GM21447 (cell line): ENCODE data around the gene SMO.
"Not testable (repeated sequence)": the region's sequence is repeated elsewhere in the genome, so short reads cannot be mapped to it uniquely, and the experiment has no call there.

Experiments used
- ATAC-seq: cut with Tn5 transposase; IDR thresholded peaks from one replicate; pipeline ENCODE4 v1.9.1; 2021; ENCODE audit not compliant: unreplicated experiment

The SMO gene

DNA sequence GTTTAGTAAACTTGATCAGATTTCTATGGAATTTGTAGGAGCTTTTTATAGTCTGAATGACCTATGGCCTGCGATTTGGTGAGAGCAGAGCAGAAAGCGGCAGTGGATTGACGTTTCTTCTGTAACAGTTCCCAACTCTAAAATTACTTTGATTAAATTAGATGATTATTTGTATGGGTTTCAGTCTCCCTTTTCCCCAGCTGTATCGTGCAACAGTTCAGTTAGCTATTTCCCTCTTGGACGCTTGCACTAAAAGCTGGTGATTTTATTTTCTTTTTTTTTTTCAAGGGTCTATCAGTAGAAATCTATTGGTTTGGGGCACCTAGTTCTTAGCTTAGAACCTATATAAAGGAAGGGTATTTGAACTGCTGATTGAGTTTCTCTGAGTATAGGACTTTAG, 43.2 kb downstream of the SMO start:
- no peak for ATAC-seq

DNA sequence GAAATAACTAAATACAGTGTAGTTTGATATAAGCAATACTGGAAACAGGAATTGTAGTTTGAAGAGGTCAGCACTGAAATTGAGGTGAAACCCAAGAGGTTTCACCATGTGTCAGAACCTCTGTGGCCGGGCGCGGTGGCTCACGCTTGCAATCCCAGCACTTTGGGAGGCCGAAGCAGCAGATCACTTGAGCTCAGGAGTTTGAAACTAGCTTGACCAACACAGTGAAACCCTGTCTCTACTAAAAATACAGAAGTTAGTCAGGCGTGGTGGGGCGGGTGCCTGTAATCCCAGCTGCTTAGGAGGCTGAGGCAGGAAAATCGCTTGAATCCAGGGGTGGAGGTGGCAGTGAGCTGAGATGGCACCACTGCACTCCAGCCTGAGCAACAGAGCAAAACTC, 50.1 kb downstream of the SMO start:
- ATAC-seq = no peak

DNA sequence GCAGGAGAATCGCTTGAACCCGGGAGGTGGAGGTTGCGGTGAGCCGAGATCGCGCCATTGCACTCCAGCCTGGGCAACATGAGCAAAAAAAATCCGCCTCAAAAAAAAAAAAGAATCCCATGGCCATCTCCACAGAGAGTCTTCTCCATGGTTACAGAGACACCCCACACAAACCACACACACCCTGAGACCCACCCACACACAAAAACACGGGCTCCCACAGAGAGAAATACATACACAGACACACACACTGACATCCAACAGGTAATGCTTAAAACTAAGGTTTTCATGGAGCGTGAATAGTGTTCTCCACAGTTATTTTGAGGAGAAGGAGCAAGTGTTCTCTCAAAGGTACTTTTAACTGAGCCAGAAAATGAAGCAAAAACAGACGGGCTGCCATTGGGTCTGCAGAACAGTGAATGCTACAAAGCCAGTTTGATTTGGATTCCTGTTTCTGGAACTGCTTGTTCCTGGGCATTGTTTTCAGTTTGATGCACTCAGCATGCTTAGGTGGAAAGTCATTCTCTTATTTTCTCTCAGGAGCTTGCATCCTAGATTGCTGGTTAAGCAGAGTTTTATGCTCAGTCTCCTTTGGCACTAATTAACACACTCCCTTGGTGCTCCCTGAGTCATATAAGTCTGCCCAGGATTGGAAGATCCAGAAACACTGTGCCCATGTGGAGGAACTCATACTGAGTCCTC, 51.8 kb downstream of the SMO start:
- ATAC-seq = no peak

DNA sequence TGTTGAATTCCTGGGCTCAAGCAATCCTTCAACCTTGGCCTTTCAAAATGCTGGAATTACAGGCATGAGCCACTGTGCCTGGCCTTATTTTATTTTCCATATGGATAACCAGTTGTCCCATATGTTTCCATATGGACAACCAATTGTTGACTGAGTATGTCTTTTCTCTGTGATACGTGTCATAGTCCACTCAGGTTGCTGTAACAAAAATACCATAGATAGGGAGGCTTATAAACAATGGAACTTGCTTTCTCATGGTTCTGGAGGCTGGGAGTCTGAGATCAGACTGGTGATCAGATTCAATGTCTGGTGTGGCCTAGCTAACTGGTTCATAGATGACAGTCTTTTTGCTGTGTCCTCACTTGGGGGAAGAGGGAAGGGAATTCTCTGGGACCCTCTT, 55.8 kb downstream of the SMO start:
- ATAC-seq = no peak

DNA sequence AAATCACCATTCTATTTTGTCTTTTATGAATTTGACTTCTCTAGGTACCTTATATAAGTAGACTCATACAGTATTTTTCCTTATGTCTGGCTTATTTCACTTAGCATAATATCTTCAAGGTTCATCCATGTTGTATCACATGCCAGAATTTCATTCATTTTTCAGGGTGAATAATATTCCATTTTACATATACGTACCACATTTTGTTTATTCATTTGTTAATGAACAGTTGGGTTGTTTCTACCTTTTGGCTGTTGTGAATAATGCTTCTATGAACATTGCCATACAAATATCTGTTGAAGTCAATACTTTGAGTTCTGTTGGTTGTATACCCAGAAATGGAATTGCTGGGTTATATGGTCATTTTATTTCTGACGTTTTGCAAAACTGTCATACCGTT, 57.1 kb downstream of the SMO start:
- no peak for ATAC-seq

DNA sequence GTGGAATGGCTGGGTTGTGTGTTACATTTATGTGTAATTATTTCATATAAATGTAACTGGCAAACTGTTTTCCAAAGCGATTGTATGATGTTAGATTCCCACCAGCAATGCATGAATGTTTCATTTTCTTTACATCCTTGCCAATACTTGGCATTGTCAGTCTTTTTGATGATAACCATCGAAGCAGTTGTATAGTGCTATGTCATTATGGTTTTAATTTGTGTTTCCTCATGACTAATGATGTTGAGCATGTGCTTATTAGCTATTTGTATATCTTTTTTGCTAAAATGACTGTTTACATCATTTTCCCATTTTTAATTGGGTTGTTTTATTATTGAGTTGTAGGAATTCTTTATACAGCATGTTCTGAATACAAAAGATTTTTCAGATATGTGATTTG, 58.7 kb downstream of the SMO start:
- ATAC-seq = no peak

DNA sequence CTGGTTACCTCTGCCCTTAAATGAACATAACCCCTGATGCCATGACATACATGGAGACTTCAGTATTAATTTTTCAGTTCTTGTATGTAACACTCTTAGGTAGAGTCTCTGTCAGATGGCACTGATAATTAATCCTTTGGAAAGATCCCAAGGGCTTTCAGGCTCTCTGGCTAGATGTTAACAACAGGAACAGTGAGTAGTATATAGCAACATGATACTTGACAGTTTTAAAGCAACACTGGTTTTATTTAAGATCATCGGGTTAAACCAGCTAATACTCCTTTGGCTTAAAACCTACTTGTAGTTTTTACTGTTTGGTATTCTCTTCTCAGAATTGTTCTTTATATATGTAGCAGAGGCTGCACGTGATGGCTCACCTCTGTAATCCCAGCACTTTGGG, 63.7 kb downstream of the SMO start:
- ATAC-seq = no peak

DNA sequence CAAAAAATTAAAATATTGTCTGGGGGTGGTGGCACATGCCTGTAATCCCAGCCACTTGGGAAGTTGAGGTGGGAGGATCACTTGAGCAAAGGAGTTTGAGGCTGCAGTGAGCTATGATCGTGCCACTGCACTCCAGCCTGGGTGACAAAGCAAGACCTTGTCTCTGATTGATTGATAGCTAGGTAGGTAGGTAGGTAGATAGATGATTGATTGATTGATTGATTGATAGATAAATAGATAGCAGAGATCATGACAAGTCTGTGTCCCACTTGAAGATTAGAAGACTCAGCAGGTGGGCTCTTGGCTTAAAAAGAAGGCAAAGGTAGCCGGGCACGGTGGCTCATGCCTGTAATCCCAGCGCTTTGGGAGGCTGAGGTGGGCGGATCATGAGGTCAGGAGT, 64.2 kb downstream of the SMO start:
- ATAC-seq = not testable (repeated sequence)

DNA sequence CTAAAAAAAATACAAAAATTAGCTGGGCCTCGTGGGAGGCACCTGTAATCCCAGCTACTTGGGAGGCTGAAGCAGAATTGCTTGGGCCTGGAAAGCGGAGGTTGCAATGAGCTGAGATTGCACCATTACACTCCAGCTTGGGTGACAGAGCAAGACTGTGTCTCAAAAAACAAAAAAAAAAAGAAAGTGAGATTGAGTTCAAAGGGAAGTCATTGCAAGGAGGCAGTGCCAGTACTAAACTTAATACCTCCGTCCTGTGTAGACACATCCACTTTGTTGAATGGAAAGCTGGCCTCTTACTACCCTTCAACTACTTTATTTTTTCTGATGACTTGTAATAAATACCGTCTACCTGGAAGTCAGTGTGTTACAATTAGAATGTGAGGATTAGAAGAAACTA, 67.4 kb downstream of the SMO start:
- ATAC-seq = no peak

DNA sequence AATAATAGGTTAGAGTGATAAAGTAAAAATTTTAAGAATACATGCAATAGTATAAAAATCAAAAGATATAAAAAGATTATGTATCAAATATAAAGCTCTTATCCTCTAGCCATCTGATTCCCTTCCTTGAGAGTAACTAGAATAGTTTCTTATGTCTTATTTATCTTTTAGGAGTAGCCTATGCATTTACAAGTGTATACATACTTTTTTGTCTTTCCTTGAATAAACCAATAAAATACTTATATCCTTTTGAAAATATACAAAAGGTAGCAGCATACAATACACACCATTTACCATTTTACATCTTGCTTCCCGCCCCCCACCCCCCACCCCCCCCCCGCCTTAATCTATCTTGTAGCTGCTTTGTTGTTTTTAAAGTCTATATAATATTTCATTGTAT, 67.8 kb downstream of the SMO start:
- ATAC-seq = no peak

DNA sequence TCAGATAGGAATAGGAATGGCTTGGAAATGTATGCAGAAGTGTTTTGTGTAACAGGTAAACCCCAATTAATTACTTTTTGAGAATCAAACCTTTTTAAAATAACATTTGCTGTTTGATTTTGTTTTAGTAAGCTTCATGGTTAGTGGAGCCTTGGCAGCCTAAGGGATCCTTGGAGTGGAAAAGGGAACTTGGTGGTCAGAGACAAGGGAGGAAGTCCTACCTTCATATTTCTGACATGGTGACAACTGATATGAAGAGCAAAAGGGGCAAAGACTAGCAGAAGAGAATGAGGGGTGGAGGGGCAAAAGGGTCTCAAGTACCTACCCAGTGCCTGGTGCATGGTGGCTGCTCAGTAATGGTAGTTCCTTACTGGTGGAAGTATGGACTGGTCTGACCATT, 68.7 kb downstream of the SMO start:
- no peak for ATAC-seq

DNA sequence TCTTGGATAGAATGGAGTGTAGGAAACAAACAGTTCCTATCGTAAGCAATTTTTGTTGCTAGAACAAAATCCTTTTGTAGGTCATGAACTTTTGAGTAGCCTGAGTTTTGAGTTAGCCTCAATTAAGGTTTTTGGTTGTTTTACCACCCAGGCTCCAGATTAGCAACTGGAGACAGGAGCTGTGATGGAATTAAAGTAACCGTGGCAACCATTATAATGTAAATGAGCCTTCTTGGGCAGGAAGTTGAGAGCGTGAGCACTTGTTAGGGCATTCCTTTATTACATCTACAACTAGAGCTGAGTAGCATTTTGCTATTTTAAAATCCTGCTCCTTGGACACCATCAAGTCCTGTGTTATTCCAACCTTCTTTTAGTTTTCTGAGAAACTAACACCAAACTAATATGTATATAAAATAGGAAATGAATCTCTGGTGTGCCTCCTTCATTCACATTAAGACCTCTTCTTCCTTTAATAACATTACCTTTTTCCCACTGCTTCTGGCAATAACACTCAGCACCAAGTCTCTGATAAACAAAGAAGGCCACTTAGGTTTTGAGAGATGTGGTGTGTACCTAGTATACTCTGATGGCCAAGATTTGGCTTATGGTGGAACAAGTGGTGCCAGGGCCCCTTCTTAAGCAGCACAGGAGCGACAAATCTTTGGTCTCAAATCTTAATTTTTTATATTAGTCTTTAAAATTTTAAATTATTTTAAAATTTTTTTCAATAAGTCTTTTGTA, 70.4 kb downstream of the SMO start:
- ATAC-seq = no peak

DNA sequence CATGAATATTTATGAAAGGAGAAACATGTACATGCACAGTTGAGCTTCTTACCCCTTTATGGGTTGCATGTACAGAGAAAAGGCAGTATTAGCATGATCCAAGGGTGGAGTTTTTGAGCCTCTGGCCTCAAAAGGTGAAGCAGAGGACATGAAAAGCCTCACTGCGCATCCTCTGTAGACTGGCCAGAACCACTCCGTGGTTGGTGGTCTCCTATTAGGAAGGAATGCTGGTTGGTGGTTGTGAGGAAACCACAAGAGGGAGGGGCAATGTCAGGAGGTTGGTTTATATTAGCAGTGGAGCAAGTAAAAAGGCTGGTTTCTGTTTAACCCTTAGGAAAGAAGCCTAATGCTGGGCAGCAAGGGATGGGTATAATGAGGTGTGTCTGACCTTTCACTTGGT, 73.9 kb downstream of the SMO start:
- ATAC-seq = no peak
